ENCODE data around the gene PCDHGA8. TPM values are rescaled to one million over a fixed set of nuclear protein-coding genes. Genes with fewer than 3 reads are reported as not detected.
"Not testable (repeated sequence)": the region's sequence is repeated elsewhere in the genome, so short reads cannot be mapped to it uniquely, and the experiment has no call there.

The PCDHGA8 gene
- total RNA-seq (1 to 10 TPM; 3.0 to 6.8 TPM), polyA plus RNA-seq (under 1 TPM; 0.13 to 0.54 TPM)
- long read RNA-seq, donor 1, full-length matches to known transcripts: 3 of 3 reads
- long read RNA-seq, donor 1, partial matches to known transcripts: 0 of 3 reads
- long read RNA-seq, donor 1, other reads (novel, unspliced or antisense): 0 of 3 reads
- long read RNA-seq, donor 2, full-length matches to known transcripts: 4 of 4 reads
- long read RNA-seq, donor 2, partial matches to known transcripts: 0 of 4 reads
- long read RNA-seq, donor 2, other reads (novel, unspliced or antisense): 0 of 4 reads

GRCh38 chr5:141392429-141393198 is at the start of gene PCDHGA8:
Gene PCDHGA8, plus strand, starts transcription at chr5:141392633. Its CDS starts 181 bp downstream, at chr5:141392814.
- H3K4me3 ChIP-seq (ENCODE audit: low read length in 2 of 2): no peak within 1 kb of the TSS
- ATAC-seq (ENCODE audit: low FRiP score) (no peak), DNase-seq (peak in 1 of 2 donors; percentile 67)
- 21 to 27% methylated on average over 38 of the region's 38 CpGs for WGBS, 2 donors
- H3K27ac ChIP-seq (ENCODE audit: low read depth in 1 of 2, low read length in 2 of 2): no peak within 1 kb of the TSS
- H3K27me3 ChIP-seq (ENCODE audit: control insufficient read depth in 1 of 2, insufficient read depth in 2 of 2, low read length in 1 of 2): no peaks in the 10 kb centered on the region
- intact Hi-C loops (cut with DNase I): no loop called here
- H3K4me1 ChIP-seq (ENCODE audit: control insufficient read depth in 1 of 2, insufficient read depth in 2 of 2, low read length in 2 of 2): no peaks in the 10 kb centered on the region
- H3K36me3 ChIP-seq (ENCODE audit: control insufficient read depth in 1 of 2, insufficient read depth in 2 of 2, low read length in 1 of 2): no peaks in the 10 kb centered on the region
- H3K9me3 ChIP-seq (ENCODE audit: control insufficient read depth, low read length): peaks cover 34% of the 10 kb centered on the region

- H3K9me3 ChIP-seq (ENCODE audit: control insufficient read depth, low read length): peaks cover 42% of the 10 kb centered on the region
- no peak overlapping the region for H3K4me3 ChIP-seq (ENCODE audit: low read length in 2 of 2)
- 9 to 24% methylated on average over 1 of the region's 1 CpG for WGBS, 2 donors
- DNase-seq: no peak
- peaks cover 0 to 1% of the 10 kb centered on the region in 2 donors for H3K27me3 ChIP-seq (ENCODE audit: control insufficient read depth in 1 of 2, insufficient read depth in 2 of 2, low read length in 1 of 2)
- H3K36me3 ChIP-seq (ENCODE audit: control insufficient read depth in 1 of 2, insufficient read depth in 2 of 2, low read length in 1 of 2): no peaks in the 10 kb centered on the region
- H3K27ac ChIP-seq (ENCODE audit: low read depth in 1 of 2, low read length in 2 of 2): no peak overlapping the region
- no peaks in the 10 kb centered on the region for H3K4me1 ChIP-seq (ENCODE audit: control insufficient read depth in 1 of 2, insufficient read depth in 2 of 2, low read length in 2 of 2)
- intact Hi-C loops (cut with DNase I): no loop called here
- ATAC-seq (ENCODE audit: low FRiP score): no peak
Observed at GRCh38 chr5:141342773-141343172, 49.7 kb upstream of the PCDHGA8 start.

- H3K9me3 ChIP-seq (ENCODE audit: control insufficient read depth, low read length): peaks cover 40% of the 10 kb centered on the region
- ATAC-seq (ENCODE audit: low FRiP score): no peak
- H3K4me1 ChIP-seq (ENCODE audit: control insufficient read depth in 1 of 2, insufficient read depth in 2 of 2, low read length in 2 of 2): no peaks in the 10 kb centered on the region
- H3K27ac ChIP-seq (ENCODE audit: low read depth in 1 of 2, low read length in 2 of 2): no peak within 1 kb of the TSS
- peak within 1 kb of the TSS; percentile 29 to 35 for H3K4me3 ChIP-seq (ENCODE audit: low read length in 2 of 2)
- no peaks in the 10 kb centered on the region for H3K36me3 ChIP-seq (ENCODE audit: control insufficient read depth in 1 of 2, insufficient read depth in 2 of 2, low read length in 1 of 2)
- intact Hi-C loops (cut with DNase I): no loop called here
- H3K27me3 ChIP-seq (ENCODE audit: control insufficient read depth in 1 of 2, insufficient read depth in 2 of 2, low read length in 1 of 2): peaks cover 0 to 1% of the 10 kb centered on the region in 2 donors
- no peak for DNase-seq
- whole genome bisulfite sequencing, 2 donors: 23 to 25% methylated on average over 9 of the region's 9 CpGs
Observed at GRCh38 chr5:141343242-141343952, 49.0 kb upstream of the PCDHGA8 start, which contains the start of gene PCDHGA3. Gene PCDHGA3, plus strand, starts transcription at chr5:141343829. Its CDS starts 205 bp downstream, at chr5:141344034.

GRCh38 chr5:141343953-141344463 is 48.4 kb upstream of the PCDHGA8 start:
- intact Hi-C loops (cut with DNase I): no loop called here
- no peaks in the 10 kb centered on the region for H3K4me1 ChIP-seq (ENCODE audit: control insufficient read depth in 1 of 2, insufficient read depth in 2 of 2, low read length in 2 of 2)
- WGBS, 2 donors: 19 to 23% methylated on average over 31 of the region's 31 CpGs
- no peaks in the 10 kb centered on the region for H3K36me3 ChIP-seq (ENCODE audit: control insufficient read depth in 1 of 2, insufficient read depth in 2 of 2, low read length in 1 of 2)
- H3K27ac ChIP-seq (ENCODE audit: low read depth in 1 of 2, low read length in 2 of 2): no peak overlapping the region
- DNase-seq (no peak), ATAC-seq (ENCODE audit: low FRiP score) (no peak)
- H3K9me3 ChIP-seq (ENCODE audit: control insufficient read depth, low read length): peaks cover 36% of the 10 kb centered on the region
- peaks cover 0 to 1% of the 10 kb centered on the region in 2 donors for H3K27me3 ChIP-seq (ENCODE audit: control insufficient read depth in 1 of 2, insufficient read depth in 2 of 2, low read length in 1 of 2)
- H3K4me3 ChIP-seq (ENCODE audit: low read length in 2 of 2): peak overlapping the region; percentile 29 to 35

GRCh38 chr5:141345327-141345726 is 47.1 kb upstream of the PCDHGA8 start:
- WGBS, 2 donors: 26 to 33% methylated on average over 20 of the region's 20 CpGs
- ATAC-seq (ENCODE audit: low FRiP score) (no peak), DNase-seq (no peak)
- Histone ChIP-seq H3K27me3 (ENCODE audit: control insufficient read depth in 1 of 2, insufficient read depth in 2 of 2, low read length in 1 of 2) (peaks cover 0 to 1% of the 10 kb centered on the region in 2 donors), H3K4me1 (ENCODE audit: control insufficient read depth in 1 of 2, insufficient read depth in 2 of 2, low read length in 2 of 2) (no peaks in the 10 kb centered on the region), H3K4me3 (ENCODE audit: low read length in 2 of 2) (no peak overlapping the region), H3K36me3 (ENCODE audit: control insufficient read depth in 1 of 2, insufficient read depth in 2 of 2, low read length in 1 of 2) (no peaks in the 10 kb centered on the region), H3K9me3 (ENCODE audit: control insufficient read depth, low read length) (peaks cover 36% of the 10 kb centered on the region), H3K27ac (ENCODE audit: low read depth in 1 of 2, low read length in 2 of 2) (no peak overlapping the region)
- intact Hi-C loops (cut with DNase I): no loop called here

GRCh38 chr5:141346017-141346416 is 46.4 kb upstream of the PCDHGA8 start:
- ATAC-seq (ENCODE audit: low FRiP score); H3K4me3 ChIP-seq (ENCODE audit: low read length in 2 of 2); H3K36me3 ChIP-seq (ENCODE audit: control insufficient read depth in 1 of 2, insufficient read depth in 2 of 2, low read length in 1 of 2): not testable (repeated sequence)

GRCh38 chr5:141349917-141350619 is 42.4 kb upstream of the PCDHGA8 start, which contains the start of gene PCDHGB1:
Gene PCDHGB1, plus strand, starts transcription at chr5:141350099. Its CDS starts 162 bp downstream, at chr5:141350261.
- H3K4me3 ChIP-seq (ENCODE audit: low read length in 2 of 2): no peak within 1 kb of the TSS
- intact Hi-C loops (cut with DNase I): loop anchor here in 1 of 2 donors (10.0 kb wide), 1 partner anchor 115 kb away; no protein-coding TSS in a partner anchor

More at GRCh38 chr5:141346017-141346416, 46.4 kb upstream of the PCDHGA8 start:
- peaks cover 33% of the 10 kb centered on the region for H3K9me3 ChIP-seq (ENCODE audit: control insufficient read depth, low read length)
- DNase-seq; H3K4me1 ChIP-seq (ENCODE audit: control insufficient read depth in 1 of 2, insufficient read depth in 2 of 2, low read length in 2 of 2); H3K27ac ChIP-seq (ENCODE audit: low read depth in 1 of 2, low read length in 2 of 2); H3K27me3 ChIP-seq (ENCODE audit: control insufficient read depth in 1 of 2, insufficient read depth in 2 of 2, low read length in 1 of 2); intact Hi-C loops (cut with DNase I): not testable (repeated sequence)
- 32 to 37% methylated on average over 26 to 29 of the region's 35 CpGs for WGBS, 2 donors

More at GRCh38 chr5:141349917-141350619, 42.4 kb upstream of the PCDHGA8 start, which contains the start of gene PCDHGB1:
- Histone ChIP-seq H3K27ac (ENCODE audit: low read depth in 1 of 2, low read length in 2 of 2) (no peak within 1 kb of the TSS), H3K4me1 (ENCODE audit: control insufficient read depth in 1 of 2, insufficient read depth in 2 of 2, low read length in 2 of 2) (no peaks in the 10 kb centered on the region), H3K27me3 (ENCODE audit: control insufficient read depth in 1 of 2, insufficient read depth in 2 of 2, low read length in 1 of 2) (no peaks in the 10 kb centered on the region), H3K36me3 (ENCODE audit: control insufficient read depth in 1 of 2, insufficient read depth in 2 of 2, low read length in 1 of 2) (no peaks in the 10 kb centered on the region), H3K9me3 (ENCODE audit: control insufficient read depth, low read length) (peaks cover 34% of the 10 kb centered on the region)
- ATAC-seq (ENCODE audit: low FRiP score) (no peak), DNase-seq (peak in 1 of 2 donors; percentile 62)
- 21 to 23% methylated on average over 29 of the region's 29 CpGs for WGBS, 2 donors

Data from aorta (tissue), 5 donors.